Sciatic nerve (tissue), 2 donors: Measurements from ENCODE around the gene CX3CL1. TPM values are rescaled to one million over a fixed set of nuclear protein-coding genes. Genes with fewer than 3 reads are reported as not detected.
"Not testable (repeated sequence)": the region's sequence is repeated elsewhere in the genome, so short reads cannot be mapped to it uniquely, and the experiment has no call there.

Experiments used
- ATAC-seq: fragments of 200-7000 bp; cut with Tn5 transposase; one replicate; pipeline ENCODE4 v1.9.1; 2020; ENCODE audit warnings: mild to moderate bottlenecking, moderate library complexity
- DNase-seq: peaks from one replicate; pipeline ENCODE4 v3.0.0-alpha.2; 2020; ENCODE audit warnings: low spot score
- intact Hi-C: fragments of 100-400 bp; cut with DNase I; formaldehyde crosslinking; loops from one replicate; pipeline ENCODE4 v1.14.2; 2022
- total RNA-seq: library from RNA; stranded (reverse); fragmentation: NEBNext Ultra II Directional; extraction: Animal tissue kit (Norgen Biotek cat#: 25700); gene quantifications from one replicate; pipeline ENCODE4 v1.2.1, GENCODE V29; 2021
- donor health status: DM: no; HTN: no; CAD: no.
- donor health status: DM: no; HTN: no; CAD: no.

The CX3CL1 gene
- total RNA-seq, 1 donor from 2014 or later = 21.3 TPM

- intact Hi-C loops = no loop called here
- ATAC-seq = no peak
- no peak for DNase-seq
These were observed 24.5 kb downstream of the CX3CL1 start for GRCh38 chr16:57396786-57397185.

- ATAC-seq, DNase-seq, intact Hi-C loops: not testable (repeated sequence)
These were observed 25.2 kb downstream of the CX3CL1 start for GRCh38 chr16:57397493-57397892.

- intact Hi-C loops = no loop called here
- no peak for ATAC-seq
- no peak for DNase-seq
These were observed 29.8 kb downstream of the CX3CL1 start for GRCh38 chr16:57401943-57402640.

- DNase-seq = no peak
- no peak for ATAC-seq
- intact Hi-C loops = no loop called here
These were observed 31.9 kb downstream of the CX3CL1 start, which contains the start of gene CCL17 for GRCh38 chr16:57403965-57404817. Gene CCL17, plus strand, starts transcription at chr16:57404767. Its CDS starts 9,166 bp downstream, at chr16:57413933.

- ATAC-seq (no peak), DNase-seq (no peak)
- intact Hi-C loops = no loop called here
These were observed 32.8 kb downstream of the CX3CL1 start for GRCh38 chr16:57405097-57405496.

GRCh38 chr16:57406881-57407280, 34.6 kb downstream of the CX3CL1 start:
- DNase-seq (no peak), ATAC-seq (no peak)
- intact Hi-C loops = no loop called here

- no peak for ATAC-seq
- intact Hi-C loops = no loop called here
- DNase-seq = no peak
These were observed 35.4 kb downstream of the CX3CL1 start for GRCh38 chr16:57407521-57408353.

- intact Hi-C loops = no loop called here
- DNase-seq (no peak), ATAC-seq (peak; percentile 34)
These were observed 36.8 kb downstream of the CX3CL1 start for GRCh38 chr16:57409065-57409464.

GRCh38 chr16:57409870-57410587, 37.7 kb downstream of the CX3CL1 start:
- intact Hi-C loops = no loop called here
- no peak for ATAC-seq
- DNase-seq = no peak

- DNase-seq (no peak), ATAC-seq (no peak)
- intact Hi-C loops = no loop called here
These were observed 39.2 kb downstream of the CX3CL1 start for GRCh38 chr16:57411362-57411976.

GRCh38 chr16:57412584-57412983, 40.3 kb downstream of the CX3CL1 start:
- DNase-seq (no peak), ATAC-seq (no peak)
- intact Hi-C loops = no loop called here

GRCh38 chr16:57413301-57413730, 41.0 kb downstream of the CX3CL1 start:
- DNase-seq = no peak
- ATAC-seq = no peak

GRCh38 chr16:57413733-57414132, 41.4 kb downstream of the CX3CL1 start:
- intact Hi-C loops = no loop called here
- DNase-seq (no peak), ATAC-seq (no peak)

More at GRCh38 chr16:57413301-57413730, 41.0 kb downstream of the CX3CL1 start:
- intact Hi-C loops = no loop called here

- intact Hi-C loops = loop anchor here (5.0 kb wide), 1 partner anchor 114 kb away; no protein-coding TSS in a partner anchor
- ATAC-seq (no peak), DNase-seq (peak; percentile 65)
These were observed 43.8 kb downstream of the CX3CL1 start for GRCh38 chr16:57416084-57416483.

- DNase-seq (no peak), ATAC-seq (no peak)
- intact Hi-C loops = loop anchor here (5.0 kb wide), 1 partner anchor 117 kb away; no protein-coding TSS in a partner anchor
These were observed 47.2 kb downstream of the CX3CL1 start for GRCh38 chr16:57419506-57419905.

GRCh38 chr16:57422026-57422944, 50.0 kb downstream of the CX3CL1 start:
- ATAC-seq = peak; percentile 70
- intact Hi-C loops = loop anchor here (2.0 kb wide), 1 partner anchor 95 kb away; no protein-coding TSS in a partner anchor
- peak; percentile 75 for DNase-seq

- no peak for ATAC-seq
- no peak for DNase-seq
- intact Hi-C loops = loop anchor here (2.0 kb wide), 1 partner anchor 94 kb away; no protein-coding TSS in a partner anchor
These were observed 50.9 kb downstream of the CX3CL1 start for GRCh38 chr16:57423152-57423551.
